Measurements from ENCODE around the gene AFF3. TPM values are rescaled to one million over a fixed set of nuclear protein-coding genes. Genes with fewer than 3 reads are reported as not detected.

Gene AFF3
- total and polyA plus RNA-seq, 2 of the 4 experiments (the other 2 are of a cell fraction): 12.9 to 14.3 TPM

DNA sequence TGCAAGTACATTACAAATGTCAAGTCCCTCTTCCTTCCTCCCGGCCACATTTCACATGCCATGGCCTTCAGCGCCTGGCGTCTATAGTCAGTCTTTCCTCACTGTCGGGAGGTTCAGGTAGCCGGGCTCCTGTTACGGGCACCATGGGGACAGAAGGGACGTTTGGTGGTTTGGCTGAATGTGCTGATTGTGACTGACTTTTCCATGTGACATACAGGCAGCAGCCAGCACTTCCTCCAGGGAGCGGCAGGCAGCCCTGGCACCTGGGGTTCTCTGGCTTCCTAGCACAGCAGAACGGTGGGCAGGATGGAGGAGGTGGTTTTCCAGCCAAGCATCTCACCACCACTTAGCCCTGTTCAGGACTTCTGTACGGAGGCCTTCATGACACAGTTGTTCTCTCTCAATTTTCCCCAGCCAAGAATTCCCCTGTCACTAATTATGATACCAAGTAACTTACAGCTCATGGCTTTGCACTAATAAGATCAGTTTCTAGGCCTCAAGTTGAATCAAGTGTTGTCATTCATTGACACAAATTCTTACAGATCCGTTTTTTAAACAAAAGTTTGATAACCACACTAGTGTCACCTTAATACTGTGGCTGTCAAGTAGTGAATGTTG is 568.6 kb downstream of the AFF3 start:
- Histone ChIP-seq H4K20me1 (ENCODE audit: insufficient read depth, low read length) (no peaks in the 10 kb centered on the region), H2BK20ac (ENCODE audit: low read depth, low read length) (no peak overlapping the region), H4K8ac (ENCODE audit: low read depth in 2 of 2, low read length in 2 of 2) (no peak overlapping the region), H2AK9ac (replicated peaks; ENCODE audit: low read depth, low read length, poor library complexity) (no peak overlapping the region), H2BK120ac (ENCODE audit: low read depth, low read length) (no peak overlapping the region), H2BK15ac (ENCODE audit: low read depth, low read length) (no peak overlapping the region), H3K14ac (replicated peaks; ENCODE audit: low read depth, low read length) (no peak overlapping the region), H3K4ac (ENCODE audit: low read depth, low read length) (no peak overlapping the region), H3K4me3 (ENCODE audit: insufficient read depth, low read depth, low read length) (no peak overlapping the region), H3K9ac (ENCODE audit: low read depth, low read length) (no peak overlapping the region), H2AFZ (replicated peaks; ENCODE audit: low read length, poor library complexity) (no peak overlapping the region), H3K79me1 (ENCODE audit: low read depth in 1 of 2, low read length in 2 of 2) (no peaks in the 10 kb centered on the region), H4K5ac (ENCODE audit: low read depth, low read length) (no peak overlapping the region), H2AK5ac (ENCODE audit: low read depth, low read length) (no peak overlapping the region), H3K36me3 (ENCODE audit: control insufficient read depth, insufficient read depth, low read length) (peaks cover 30% of the 10 kb centered on the region), H3K56ac (ENCODE audit: extremely low read depth, insufficient read depth, low read length) (no peak overlapping the region), H3K4me2 (ENCODE audit: low read depth, low read length) (no peak overlapping the region), H2BK5ac (ENCODE audit: low read depth, low read length, poor library complexity, severe bottlenecking) (no peak overlapping the region), H3K23ac (ENCODE audit: low read depth, low read length) (no peak overlapping the region), H3K27me3 (ENCODE audit: control insufficient read depth, insufficient read depth, low read length) (no peaks in the 10 kb centered on the region), H3K4me1 (ENCODE audit: control insufficient read depth, insufficient read depth, low read length) (peaks cover 2% of the 10 kb centered on the region; the same call in 1 of the 2 replicates), H3K18ac (ENCODE audit: low read depth, low read length) (no peak overlapping the region), H3K9me1 (ENCODE audit: insufficient read depth, low read length) (peaks cover 2% of the 10 kb centered on the region; the same call in 1 of the 2 replicates), H3K9me3 (ENCODE audit: control insufficient read depth, insufficient read depth, low read length) (no peaks in the 10 kb centered on the region), H4K91ac (ENCODE audit: insufficient read depth, low read depth, low read length) (no peak overlapping the region), H3K27ac (ENCODE audit: insufficient read depth, low read length) (no peak overlapping the region)
- DNase-seq (no peak), ATAC-seq (ENCODE audit: low read depth) (no peak)
- in situ Hi-C loops (cut with MboI; ENCODE audit: low sequenced_read_pairs) (no loop called here), intact Hi-C loops (cut with micrococcal nuclease) (loop anchor here (10.0 kb wide), 1 partner anchor 811 kb away; no protein-coding TSS in a partner anchor), dilution Hi-C loops (cut with HindIII; ENCODE audit: low sequenced_read_pairs, unreplicated experiment) (no loop called here)
- no CpG with 5 or more reads among the region's 11 CpGs for WGBS, 2 experiments (ENCODE audit: extremely low coverage in 2 of 2, insufficient read length in 1 of 2)
- no TSS peak for BruUV-seq (replicated peaks)
- ChIA-PET POLR2A (ENCODE audit: unreplicated experiment) (no interaction called here), CTCF (no interaction called here)
- no peak for TF ChIP-seq BHLHE40 (IDR thresholded peaks at IDR 0.05; ENCODE audit: low read depth, low read length)
- no peak for TF ChIP-seq MAFK (IDR thresholded peaks at IDR 0.05; ENCODE audit: low read depth, low read length)
- no peak for TF ChIP-seq NFE2L2 (IDR thresholded peaks at IDR 0.05; ENCODE audit: low read depth, low read length)
- TF ChIP-seq USF2 (IDR thresholded peaks at IDR 0.05; ENCODE audit: low read depth, low read length): no peak
- TF ChIP-seq POLR2A (IDR thresholded peaks at IDR 0.05; ENCODE audit: low read depth, low read length): no peak
- TF ChIP-seq, protein P1, sequence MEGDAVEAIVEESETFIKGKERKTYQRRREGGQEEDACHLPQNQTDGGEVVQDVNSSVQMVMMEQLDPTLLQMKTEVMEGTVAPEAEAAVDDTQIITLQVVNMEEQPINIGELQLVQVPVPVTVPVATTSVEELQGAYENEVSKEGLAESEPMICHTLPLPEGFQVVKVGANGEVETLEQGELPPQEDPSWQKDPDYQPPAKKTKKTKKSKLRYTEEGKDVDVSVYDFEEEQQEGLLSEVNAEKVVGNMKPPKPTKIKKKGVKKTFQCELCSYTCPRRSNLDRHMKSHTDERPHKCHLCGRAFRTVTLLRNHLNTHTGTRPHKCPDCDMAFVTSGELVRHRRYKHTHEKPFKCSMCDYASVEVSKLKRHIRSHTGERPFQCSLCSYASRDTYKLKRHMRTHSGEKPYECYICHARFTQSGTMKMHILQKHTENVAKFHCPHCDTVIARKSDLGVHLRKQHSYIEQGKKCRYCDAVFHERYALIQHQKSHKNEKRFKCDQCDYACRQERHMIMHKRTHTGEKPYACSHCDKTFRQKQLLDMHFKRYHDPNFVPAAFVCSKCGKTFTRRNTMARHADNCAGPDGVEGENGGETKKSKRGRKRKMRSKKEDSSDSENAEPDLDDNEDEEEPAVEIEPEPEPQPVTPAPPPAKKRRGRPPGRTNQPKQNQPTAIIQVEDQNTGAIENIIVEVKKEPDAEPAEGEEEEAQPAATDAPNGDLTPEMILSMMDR (conservative IDR thresholded peaks at IDR 0.05; ENCODE audit: low read depth, low read length): no peak
- TF ChIP-seq RAD21 (IDR thresholded peaks at IDR 0.05; ENCODE audit: low read length): no peak
- TF ChIP-seq SMC3 (IDR thresholded peaks at IDR 0.05; ENCODE audit: low read depth, low read length): no peak
- no peak for TF ChIP-seq CHD1 (IDR thresholded peaks at IDR 0.05; ENCODE audit: low read depth, low read length)
- TF ChIP-seq MAZ (IDR thresholded peaks at IDR 0.05; ENCODE audit: borderline replicate concordance, low read depth, low read length): no peak
- TF ChIP-seq RCOR1 (IDR thresholded peaks at IDR 0.05; ENCODE audit: insufficient replicate concordance, low read length): no peak
- TF ChIP-seq RFX5 (IDR thresholded peaks at IDR 0.05; ENCODE audit: low read depth, low read length): no peak
- TF ChIP-seq MXI1 (IDR thresholded peaks at IDR 0.05; ENCODE audit: borderline replicate concordance, low read depth, low read length): no peak
- no peak for TF ChIP-seq CEBPB (IDR thresholded peaks at IDR 0.05; ENCODE audit: low read depth, low read length)
- TF ChIP-seq, protein P2, sequence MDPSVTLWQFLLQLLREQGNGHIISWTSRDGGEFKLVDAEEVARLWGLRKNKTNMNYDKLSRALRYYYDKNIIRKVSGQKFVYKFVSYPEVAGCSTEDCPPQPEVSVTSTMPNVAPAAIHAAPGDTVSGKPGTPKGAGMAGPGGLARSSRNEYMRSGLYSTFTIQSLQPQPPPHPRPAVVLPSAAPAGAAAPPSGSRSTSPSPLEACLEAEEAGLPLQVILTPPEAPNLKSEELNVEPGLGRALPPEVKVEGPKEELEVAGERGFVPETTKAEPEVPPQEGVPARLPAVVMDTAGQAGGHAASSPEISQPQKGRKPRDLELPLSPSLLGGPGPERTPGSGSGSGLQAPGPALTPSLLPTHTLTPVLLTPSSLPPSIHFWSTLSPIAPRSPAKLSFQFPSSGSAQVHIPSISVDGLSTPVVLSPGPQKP (IDR thresholded peaks at IDR 0.05; ENCODE audit: borderline replicate concordance, low read depth, low read length): no peak
- TF ChIP-seq FOS (IDR thresholded peaks at IDR 0.05; ENCODE audit: low read depth, low read length): no peak

All from IMR-90 (cell line).